NCI-H1436 treated with DMSO at 0.1 percent for 48 hours (cell line): Measurements from ENCODE around the gene PLCB3.

Experiments used
- DNase-seq: peaks from one replicate; lab custom pipeline; 2025; lab: John Stamatoyannopoulos, UW

PLCB3 gene

GRCh38 chr11:64287676-64288352 is 36.5 kb downstream of the PLCB3 start:
- DNase-seq = no peak

GRCh38 chr11:64288353-64288750 is 37.0 kb downstream of the PLCB3 start:
- no peak for DNase-seq

GRCh38 chr11:64289002-64289564 is 37.8 kb downstream of the PLCB3 start:
- no peak for DNase-seq

- DNase-seq = no peak
Measured at GRCh38 chr11:64290352-64291261, 39.3 kb downstream of the PLCB3 start.

GRCh38 chr11:64291262-64291751 is 40.0 kb downstream of the PLCB3 start, which contains the start of gene KCNK4:
Gene KCNK4, plus strand, starts transcription at chr11:64291302. Its CDS starts 1,717 bp downstream, at chr11:64293019.
- no peak for DNase-seq

GRCh38 chr11:64291752-64292459 is 40.6 kb downstream of the PLCB3 start:
- no peak for DNase-seq

- DNase-seq = no peak
Measured at GRCh38 chr11:64292460-64293254, 41.3 kb downstream of the PLCB3 start.

- no peak for DNase-seq
Measured at GRCh38 chr11:64294774-64295173, 43.4 kb downstream of the PLCB3 start.

GRCh38 chr11:64295760-64296159 is 44.4 kb downstream of the PLCB3 start:
- DNase-seq = no peak

- no peak for DNase-seq
Measured at GRCh38 chr11:64296236-64296635, 44.9 kb downstream of the PLCB3 start.

- DNase-seq = no peak
Measured at GRCh38 chr11:64296830-64297698, 45.7 kb downstream of the PLCB3 start.

GRCh38 chr11:64297699-64298358 is 46.5 kb downstream of the PLCB3 start:
- DNase-seq = no peak

- DNase-seq = no peak
Measured at GRCh38 chr11:64298966-64299846, 47.9 kb downstream of the PLCB3 start.

- DNase-seq = no peak
Measured at GRCh38 chr11:64299847-64300648, 48.7 kb downstream of the PLCB3 start, which contains the start of gene CATSPERZ. Gene CATSPERZ, plus strand, starts transcription at chr11:64300358. Its CDS starts 53 bp downstream, at chr11:64300411.

- no peak for DNase-seq
Measured at GRCh38 chr11:64303109-64304031, 52.0 kb downstream of the PLCB3 start.

- no peak for DNase-seq
Measured at GRCh38 chr11:64304032-64304315, 52.6 kb downstream of the PLCB3 start.
